ENCODE results near the gene CHM.
"Not testable (repeated sequence)": the region's sequence is repeated elsewhere in the genome, so short reads cannot be mapped to it uniquely, and the experiment has no call there.

Gene CHM

GRCh38 chrX:85998954-85999353 is 48.4 kb downstream of the CHM start:
- no peak for DNase-seq (ENCODE audit: low read depth)

GRCh38 chrX:85996555-85996954 is 50.8 kb downstream of the CHM start:
- no peak for DNase-seq (ENCODE audit: low read depth)

GRCh38 chrX:85995641-85996040 is 51.7 kb downstream of the CHM start:
- no peak for DNase-seq (ENCODE audit: low read depth)

GRCh38 chrX:85994797-85995196 is 52.6 kb downstream of the CHM start:
- no peak for DNase-seq (ENCODE audit: low read depth)

GRCh38 chrX:85994228-85994627 is 53.1 kb downstream of the CHM start:
- DNase-seq (ENCODE audit: low read depth) = no peak

- DNase-seq (ENCODE audit: low read depth) = no peak
These were observed 53.7 kb downstream of the CHM start for GRCh38 chrX:85993539-85994197.

GRCh38 chrX:85992811-85993229 is 54.5 kb downstream of the CHM start:
- no peak for DNase-seq (ENCODE audit: low read depth)

GRCh38 chrX:85988353-85988752 is 59.0 kb downstream of the CHM start:
- DNase-seq (ENCODE audit: low read depth) = no peak

GRCh38 chrX:85980286-85980685 is 67.1 kb downstream of the CHM start:
- DNase-seq (ENCODE audit: low read depth) = no peak

GRCh38 chrX:85977218-85977617 is 70.1 kb downstream of the CHM start:
- DNase-seq (ENCODE audit: low read depth) = no peak

GRCh38 chrX:85972351-85972750 is 75.0 kb downstream of the CHM start:
- DNase-seq (ENCODE audit: low read depth) = not testable (repeated sequence)

- no peak for DNase-seq (ENCODE audit: low read depth)
These were observed 82.6 kb downstream of the CHM start for GRCh38 chrX:85964744-85965143.

GRCh38 chrX:85963736-85964135 is 83.6 kb downstream of the CHM start:
- no peak for DNase-seq (ENCODE audit: low read depth)

- DNase-seq (ENCODE audit: low read depth) = no peak
These were observed 91.8 kb downstream of the CHM start for GRCh38 chrX:85955510-85955909.

- not testable (repeated sequence) for DNase-seq (ENCODE audit: low read depth)
These were observed 102.6 kb downstream of the CHM start for GRCh38 chrX:85944751-85945150.

- DNase-seq (ENCODE audit: low read depth) = no peak
These were observed 106.1 kb downstream of the CHM start for GRCh38 chrX:85941275-85941674.

GRCh38 chrX:85939942-85940341 is 107.4 kb downstream of the CHM start:
- DNase-seq (ENCODE audit: low read depth) = not testable (repeated sequence)

GRCh38 chrX:85934399-85934798 is 113.0 kb downstream of the CHM start:
- not testable (repeated sequence) for DNase-seq (ENCODE audit: low read depth)

GRCh38 chrX:85930099-85930498 is 117.3 kb downstream of the CHM start:
- no peak for DNase-seq (ENCODE audit: low read depth)

GRCh38 chrX:85928606-85929005 is 118.8 kb downstream of the CHM start:
- no peak for DNase-seq (ENCODE audit: low read depth)

GRCh38 chrX:85927740-85928139 is 119.6 kb downstream of the CHM start:
- DNase-seq (ENCODE audit: low read depth) = no peak

- no peak for DNase-seq (ENCODE audit: low read depth)
These were observed 124.5 kb downstream of the CHM start for GRCh38 chrX:85922821-85923220.

GRCh38 chrX:85916656-85917280 is 130.6 kb downstream of the CHM start:
- DNase-seq (ENCODE audit: low read depth) = not testable (repeated sequence)

- DNase-seq (ENCODE audit: low read depth) = no peak
These were observed 132.9 kb downstream of the CHM start for GRCh38 chrX:85914431-85914830.
